CD4-positive, alpha-beta T cell treated with Interleukin-17A for 1 hour (primary cell): ENCODE data around the gene PLPP2.
A peak's percentile ranks its signal among the peaks of the same experiment; 100 is the strongest.

Source experiments
- DNase-seq: peaks from one replicate; pipeline ENCODE4 v3.0.0-alpha.2; 2020

PLPP2 gene

DNA sequence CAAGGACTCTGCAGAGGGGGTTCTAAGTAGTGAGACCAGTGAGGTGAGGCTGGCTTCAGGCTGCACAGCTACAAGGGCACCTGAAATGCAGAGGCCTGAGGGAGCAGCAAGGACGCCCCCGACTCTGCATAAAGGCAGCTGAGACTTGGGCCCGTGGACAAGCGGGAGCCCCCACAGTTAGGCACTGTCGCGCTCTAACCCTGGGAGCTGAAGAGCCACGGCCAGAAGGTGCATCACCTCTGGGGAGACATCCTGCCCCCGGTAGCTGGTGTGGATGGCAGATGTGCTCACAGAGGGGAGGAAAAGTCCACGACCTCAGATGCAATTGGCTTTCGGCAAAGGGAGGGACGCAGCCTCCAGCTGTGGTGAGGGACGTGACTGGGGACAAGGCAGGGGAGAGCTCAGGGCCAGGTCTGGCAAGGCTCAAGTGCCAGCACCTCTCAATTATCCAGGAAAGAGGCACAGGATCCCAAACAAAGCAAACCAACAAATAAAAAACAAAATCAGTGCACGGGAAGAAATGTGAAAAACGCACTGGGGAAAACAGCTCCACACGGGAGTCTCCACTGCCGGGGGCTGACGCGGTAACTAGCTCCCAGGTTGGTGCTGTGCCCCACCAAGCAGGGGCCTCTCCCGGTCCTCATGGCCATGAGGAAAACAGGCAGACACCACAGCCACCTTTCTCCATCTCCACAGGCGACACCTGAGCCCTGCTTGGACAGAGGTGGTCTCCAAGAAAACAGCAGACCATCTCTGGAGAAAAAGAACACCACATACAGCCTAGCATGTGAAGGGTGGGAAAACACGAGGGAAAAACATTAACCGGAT is 23.0 kb upstream of the PLPP2 start:
- no peak for DNase-seq

DNA sequence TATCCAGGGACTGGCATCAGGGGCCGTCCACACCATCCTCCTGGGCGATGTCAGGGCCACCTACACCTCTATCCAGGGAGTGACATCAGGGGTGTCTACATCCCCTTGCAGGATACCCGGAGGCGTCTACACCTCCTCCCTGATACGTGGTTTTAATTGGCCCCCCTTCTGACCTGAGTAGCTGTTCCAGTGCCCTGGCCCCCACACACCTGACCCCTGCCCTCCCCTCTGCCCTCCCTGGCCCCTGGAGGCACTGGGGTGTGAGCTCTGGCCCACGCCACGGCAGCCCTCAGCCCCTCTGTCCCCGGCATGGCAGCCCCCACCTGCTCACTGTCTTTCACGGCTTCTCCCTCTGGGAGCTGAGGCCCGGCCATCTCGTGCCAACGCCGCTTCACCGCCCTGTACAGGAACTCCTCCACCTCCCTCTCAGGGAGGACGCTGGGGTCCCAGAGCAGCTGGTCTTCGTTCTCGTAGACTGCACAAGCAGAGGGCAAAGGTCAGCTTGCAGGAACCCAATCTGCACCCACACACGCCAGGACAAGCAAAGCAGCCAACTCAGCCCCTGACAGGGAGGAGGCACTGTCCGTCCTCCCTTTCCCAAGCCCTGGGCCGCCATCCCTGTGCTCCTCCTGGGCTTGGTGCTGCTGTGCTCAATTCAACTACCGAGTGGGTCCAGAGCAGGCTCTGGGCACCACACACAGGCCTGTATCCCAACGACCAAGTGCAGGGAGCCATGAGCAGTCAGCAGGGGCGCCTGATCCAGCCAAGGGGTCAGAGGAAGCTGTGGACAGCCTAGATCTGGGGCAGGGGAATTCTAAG is 22.2 kb upstream of the PLPP2 start:
- no peak for DNase-seq

DNA sequence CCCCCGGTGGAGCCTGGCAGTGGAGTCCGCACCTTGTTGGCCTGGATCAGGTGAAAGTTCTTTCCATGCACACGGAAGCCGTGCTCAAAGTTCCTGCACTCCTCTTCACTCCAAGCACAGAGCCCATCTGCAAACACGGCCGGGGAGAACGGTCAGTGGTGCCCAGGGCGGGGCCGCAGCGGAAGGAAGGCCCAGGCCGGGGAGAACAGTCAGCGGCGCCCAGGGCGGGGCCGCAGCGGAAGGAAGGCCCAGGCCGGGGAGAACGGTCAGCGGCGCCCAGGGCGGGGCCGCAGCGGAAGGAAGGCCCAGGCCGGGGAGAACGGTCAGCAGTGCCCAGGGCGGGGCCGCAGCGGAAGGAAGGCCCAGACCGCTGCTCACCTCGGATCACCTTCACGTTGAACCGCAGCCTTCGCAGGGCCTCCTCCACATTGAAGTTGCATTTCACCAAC is 20.6 kb upstream of the PLPP2 start:
- no peak for DNase-seq

DNA sequence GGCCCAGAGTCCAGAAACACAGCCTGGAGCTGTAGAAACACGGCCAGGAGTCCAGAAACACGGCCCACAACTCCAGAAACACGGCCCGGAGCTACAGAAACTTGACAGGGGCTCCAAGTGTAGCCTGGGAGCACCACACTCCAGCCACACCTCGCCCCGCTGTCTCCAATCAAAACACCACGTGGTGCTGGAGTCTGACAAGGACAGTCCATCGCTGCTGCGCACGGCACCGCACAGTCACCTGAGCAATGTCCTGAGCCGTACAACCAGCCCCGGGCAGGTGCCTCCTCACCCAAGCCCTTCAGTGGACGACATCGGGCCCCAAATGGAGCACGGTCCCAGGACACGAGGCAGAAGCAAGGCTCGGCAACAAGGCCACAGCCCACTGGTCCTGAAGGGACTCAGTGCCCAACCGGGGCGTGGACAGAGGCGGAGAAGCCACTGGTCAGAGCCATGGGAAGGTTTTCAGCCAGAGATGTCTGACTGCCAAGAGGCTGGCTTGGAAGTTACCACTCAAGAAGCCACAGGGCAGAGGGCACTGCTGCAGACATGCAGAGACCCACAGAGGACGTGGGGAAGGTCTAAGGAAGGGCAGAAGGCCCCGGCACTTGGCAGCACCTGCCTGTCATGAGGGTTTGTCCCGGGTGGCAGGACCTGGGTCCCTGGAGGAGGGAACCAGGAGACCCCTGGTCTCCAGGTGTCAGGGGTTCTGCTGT is 19.7 kb upstream of the PLPP2 start:
- DNase-seq = no peak

DNA sequence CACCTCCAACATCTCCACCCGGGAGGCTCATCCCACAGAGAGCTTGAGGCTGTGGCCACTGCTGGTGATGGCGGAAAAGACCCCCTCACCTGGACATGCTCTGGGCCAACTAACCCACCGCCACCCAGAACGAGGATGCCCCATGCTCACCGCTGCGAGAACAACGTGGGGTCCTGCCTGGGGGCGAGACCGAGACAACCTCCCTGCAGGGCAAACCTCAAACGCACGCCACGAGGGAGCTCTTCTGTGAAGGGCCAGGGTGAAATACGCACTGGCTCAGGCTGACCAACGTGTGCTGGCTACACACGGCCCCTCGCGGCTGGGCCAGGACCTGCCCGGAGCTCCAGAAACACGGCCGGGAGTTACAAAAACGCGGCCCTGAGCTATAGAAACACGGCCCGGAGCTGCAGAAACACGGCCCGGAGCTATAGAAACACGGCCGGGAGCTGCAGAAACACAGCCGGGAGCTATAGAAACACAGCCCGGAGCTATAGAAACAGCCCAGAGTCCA is 19.0 kb upstream of the PLPP2 start:
- DNase-seq = no peak

DNA sequence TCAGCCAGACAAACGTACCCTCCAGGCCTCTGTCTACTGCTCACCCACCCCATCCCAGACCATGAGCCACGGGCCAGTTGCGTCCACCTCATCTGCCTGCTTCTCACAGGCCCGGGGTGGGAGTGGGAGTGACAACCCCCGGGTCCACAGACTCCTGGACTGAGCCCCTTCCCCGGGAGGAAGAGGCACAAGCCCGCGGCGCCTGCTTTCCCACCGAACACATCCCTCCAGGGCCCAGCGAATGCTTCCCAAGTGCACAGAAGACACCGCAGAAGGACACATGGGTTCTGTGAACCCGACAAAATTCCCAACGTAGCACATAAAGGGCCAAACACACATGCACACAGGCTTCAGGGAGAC is 18.0 kb upstream of the PLPP2 start:
- DNase-seq = no peak

DNA sequence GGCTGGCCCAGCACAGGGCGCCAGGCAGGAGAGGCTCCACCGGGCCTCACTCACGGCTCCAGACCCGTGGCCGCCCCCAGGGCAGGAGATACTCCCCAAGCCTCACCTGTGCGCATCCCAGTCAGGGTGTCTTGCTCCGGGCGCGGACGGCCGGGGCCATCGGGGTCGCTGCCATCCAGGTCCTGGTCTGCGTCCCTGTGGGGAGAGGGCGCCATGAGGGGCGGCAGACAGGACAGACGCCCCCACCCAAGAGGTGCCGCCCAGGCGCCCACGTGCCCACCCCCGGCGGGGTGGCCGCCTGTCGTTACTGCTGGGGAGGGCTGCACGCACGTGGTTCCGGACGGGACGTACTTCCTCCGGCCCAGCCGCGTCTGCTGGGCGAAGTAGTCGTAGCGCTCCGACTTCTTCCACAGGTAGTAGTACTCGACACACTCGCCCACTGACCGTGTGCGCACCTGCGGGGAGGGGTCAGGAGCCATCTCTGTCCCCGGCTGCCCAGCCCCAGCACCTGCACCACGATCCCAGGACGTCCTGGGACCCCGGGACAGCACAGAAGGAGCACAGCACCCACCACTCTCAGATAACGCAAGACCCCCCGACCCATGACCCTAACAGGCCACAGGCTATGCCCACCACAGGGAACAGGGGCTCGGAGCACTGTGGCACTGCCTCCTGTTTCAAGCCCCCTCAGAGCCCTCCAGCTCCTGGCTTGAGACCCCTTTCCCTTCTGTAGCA is 17.4 kb upstream of the PLPP2 start:
- DNase-seq = no peak

DNA sequence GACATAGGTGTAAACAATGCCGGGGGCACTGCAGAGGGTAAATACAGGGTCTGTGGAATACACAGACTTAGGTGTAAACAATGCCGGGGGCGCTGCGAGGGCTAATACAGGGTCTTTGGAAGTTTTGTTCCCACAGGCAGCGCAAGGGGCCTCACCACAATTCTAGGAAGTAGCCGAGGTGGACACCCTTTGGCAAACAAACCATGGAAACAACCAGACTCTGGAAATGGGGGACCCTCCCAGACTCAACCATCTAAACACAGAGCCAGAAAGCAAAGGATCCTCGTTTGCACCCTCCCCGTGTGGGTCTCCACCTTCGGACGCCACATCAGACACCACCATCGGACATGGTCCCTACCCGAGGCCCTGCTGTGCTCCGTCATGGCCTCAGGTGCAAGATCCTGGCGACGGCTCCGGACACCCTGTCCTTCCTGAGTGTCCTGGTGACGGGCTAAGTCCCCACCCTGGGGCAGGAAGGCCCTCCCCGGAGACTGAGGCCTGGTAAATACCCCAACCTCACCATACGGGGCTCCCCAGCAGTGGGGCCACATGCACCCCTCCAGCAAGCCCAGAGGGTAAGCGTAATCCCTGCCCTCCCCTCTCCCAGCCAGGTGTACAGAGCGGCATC is 16.7 kb upstream of the PLPP2 start:
- DNase-seq = no peak

DNA sequence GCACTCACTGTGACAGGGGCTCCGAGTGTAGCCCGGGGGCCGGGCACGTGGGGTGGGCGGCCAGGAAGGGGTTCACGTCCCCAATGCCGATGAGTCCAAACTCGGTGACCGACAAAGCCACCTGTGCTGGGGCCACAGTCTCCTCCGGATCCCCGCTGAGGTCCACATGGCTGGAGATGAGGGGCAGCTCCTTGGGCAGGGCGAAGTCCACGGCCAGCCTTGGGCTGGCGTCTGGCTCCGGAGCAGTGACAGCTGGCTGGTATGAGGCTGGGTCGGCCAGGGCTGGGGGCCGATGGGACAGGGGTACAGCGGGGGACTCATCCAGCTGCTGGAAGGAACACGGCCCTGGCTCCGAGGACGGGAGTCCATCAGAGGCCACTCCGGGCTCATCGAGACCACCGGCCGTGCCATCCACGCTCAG is 15.9 kb upstream of the PLPP2 start:
- DNase-seq = no peak

DNA sequence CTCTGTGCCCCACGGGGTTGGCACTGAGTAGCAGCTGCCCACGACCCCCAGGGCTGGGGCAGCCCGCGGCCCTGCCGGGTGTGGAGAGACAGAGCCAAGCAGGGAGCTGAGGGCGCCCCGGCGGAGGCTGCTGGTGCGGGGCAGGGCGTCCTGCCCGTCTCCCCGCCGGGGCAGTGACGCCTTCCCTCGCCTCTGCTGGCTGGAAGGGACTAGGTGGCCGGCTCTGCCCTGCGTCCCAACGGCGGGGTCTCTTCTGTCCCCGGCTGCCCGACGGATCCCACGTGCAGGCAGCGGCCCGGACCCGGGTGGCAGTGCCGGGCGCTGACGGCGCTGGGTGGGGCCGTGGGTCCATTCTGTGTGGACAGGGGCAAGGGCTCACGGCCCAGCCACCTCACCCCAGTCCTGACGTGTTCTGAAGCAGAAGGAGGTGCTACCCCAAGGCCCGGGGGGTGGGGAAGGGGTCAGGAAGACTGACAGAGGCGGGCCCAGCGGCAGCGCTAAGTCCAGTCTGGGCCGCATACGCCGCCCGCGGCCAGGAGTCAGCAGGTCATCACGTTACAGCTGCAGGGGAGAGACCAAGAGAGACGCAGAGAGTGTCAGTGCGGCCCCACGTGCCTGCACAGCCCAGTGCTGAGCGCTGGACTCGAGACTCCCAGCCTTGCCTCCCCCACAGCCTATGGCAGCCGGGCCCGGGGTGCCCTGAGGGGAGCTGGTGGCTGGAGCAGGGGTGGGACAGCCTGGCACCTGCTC is 15.1 kb upstream of the PLPP2 start:
- DNase-seq = no peak

DNA sequence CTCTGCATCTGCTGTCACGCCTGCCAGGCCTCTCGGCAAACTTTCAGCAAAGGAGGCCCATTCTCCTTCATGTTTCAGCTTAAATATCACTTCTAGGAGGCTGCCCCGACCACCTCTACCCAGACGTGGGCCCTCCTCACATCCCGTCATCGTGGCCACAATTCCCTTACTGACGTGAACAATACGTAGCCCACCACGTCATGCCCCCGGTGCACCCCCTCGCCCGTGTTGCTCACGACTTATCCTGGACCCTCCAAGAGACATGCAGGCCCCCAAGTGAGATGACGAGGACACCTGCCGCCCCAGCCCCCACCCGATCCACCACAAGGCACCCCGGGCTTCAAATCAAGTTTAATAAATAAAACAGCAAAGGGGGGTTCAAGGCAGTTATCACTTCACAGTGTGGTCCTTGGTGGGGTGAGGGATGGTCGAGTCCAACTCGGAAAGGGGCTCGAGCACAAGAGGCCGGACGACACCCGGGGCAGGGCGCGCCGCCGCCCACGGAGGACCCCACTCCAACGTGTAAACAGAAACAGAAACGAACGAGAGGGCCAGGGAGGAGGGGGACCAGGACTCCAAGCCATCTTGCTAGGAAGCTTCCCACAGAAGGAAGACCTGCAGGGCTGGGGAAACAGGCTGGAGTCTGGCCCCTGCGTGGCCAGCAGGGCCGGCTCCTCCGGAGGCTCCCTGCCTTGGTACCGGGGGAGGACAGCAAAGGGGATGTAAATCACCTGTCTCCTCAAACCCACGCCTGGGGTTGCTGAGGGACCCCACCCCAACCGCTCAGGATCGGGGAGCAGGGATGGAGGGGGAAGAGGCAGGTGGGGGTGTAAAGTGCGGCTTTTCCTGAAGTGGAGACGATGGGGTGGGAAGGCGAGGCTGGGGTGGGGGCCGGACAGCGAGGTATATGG is 14.3 kb upstream of the PLPP2 start:
- no peak for DNase-seq

DNA sequence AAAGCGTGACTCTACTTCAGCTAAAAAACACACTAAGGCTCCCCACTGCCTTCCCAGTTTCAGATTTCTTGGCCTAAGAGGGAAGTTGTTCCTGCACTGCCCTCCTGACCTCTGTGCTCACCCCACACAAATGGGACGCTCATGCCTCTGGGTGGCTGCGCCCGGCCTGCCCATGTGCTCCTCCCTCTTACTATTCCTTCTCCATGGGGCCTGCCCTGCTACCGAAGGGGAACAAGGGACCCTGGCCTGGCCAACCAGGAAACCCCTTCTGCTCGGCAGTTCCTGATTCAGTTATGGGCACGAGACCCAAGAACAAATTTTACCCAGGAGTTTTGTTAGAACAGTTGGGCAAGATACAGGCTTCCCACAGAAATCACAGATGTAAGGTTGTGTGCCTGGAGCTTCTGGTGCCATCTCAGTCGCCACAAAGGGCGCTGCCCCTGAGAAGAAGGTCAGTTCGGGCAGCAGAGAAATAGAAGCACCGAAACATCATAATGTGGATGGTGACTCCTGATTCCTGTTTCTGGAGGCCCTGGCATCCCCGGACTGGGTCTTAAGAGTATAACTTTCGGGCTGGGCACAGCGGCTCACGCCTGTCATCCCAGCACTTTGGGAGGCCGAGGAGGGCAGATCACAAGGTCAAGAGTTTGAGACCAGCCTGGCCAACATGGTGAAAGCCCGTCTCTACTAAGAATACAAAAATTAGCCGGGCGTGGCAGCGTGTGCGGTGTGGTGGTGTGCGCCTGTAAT is 5.4 kb upstream of the PLPP2 start:
- no peak for DNase-seq

DNA sequence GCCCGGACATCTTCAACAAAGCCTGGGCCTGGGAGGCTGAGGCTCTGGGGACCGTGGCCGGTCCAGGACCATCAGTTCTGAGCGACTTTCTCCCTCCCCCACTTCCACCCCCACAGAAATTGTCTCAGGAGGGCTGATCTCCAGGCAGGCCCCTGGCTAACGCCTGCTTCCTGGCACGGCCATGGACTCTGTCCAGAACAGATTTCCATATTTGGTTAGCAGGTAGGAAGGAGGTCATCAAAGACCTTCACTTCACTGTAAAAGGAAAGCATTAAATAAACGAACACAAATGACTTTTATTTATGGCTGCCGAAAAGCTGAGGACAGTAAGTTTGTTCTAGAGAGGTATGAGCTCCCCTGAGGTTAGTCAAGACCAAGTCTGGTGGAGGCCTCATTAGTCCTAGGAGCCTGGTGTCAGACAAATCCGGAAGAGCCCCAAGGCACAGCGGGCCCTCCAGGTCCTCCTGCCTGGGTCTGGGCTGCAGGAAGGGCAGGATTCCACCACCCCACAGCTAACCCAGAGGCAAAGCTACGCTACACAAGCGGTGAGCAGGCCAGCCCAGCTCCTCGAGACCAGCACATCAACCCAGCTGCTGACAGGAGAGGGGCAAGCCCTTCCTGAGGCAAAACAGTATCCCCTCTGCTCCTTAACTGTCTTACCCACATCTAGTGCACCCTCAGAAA is 4.6 kb upstream of the PLPP2 start:
- DNase-seq = no peak

DNA sequence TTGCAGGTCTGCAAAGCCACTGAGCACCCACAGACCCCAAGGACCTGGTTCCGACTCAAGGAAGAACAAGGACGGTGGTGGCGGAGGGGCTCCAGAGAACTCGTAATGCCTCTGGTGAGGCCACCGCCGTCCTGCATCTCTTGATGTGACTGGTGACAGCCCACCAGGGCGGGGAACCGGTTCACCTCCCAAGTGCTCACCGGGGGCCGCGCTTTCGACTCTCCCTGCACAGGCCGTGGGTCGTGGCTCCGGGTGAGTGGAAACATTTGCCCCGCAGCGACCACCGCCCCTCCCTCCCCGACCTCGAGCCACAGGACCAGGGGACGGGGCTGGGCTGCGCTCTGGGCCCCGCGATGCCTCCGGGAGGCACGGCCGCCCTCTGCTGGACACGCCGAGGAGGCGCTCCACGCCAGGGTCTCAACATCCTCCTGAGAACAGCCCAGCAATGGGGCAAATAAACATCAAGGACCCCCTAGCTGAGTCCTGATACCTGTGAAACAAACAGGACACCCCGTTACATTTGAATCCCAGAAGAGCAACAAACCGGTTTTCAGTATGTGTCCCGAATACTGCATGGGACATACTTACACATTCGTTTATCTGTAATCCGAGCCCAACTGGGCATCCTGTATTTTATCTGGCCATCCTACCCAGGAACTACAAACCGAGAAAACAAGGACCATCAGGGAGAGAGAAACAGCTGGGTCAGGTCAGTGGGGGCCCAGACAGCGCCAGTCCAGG is 3.9 kb upstream of the PLPP2 start:
- DNase-seq = peak; percentile 11

DNA sequence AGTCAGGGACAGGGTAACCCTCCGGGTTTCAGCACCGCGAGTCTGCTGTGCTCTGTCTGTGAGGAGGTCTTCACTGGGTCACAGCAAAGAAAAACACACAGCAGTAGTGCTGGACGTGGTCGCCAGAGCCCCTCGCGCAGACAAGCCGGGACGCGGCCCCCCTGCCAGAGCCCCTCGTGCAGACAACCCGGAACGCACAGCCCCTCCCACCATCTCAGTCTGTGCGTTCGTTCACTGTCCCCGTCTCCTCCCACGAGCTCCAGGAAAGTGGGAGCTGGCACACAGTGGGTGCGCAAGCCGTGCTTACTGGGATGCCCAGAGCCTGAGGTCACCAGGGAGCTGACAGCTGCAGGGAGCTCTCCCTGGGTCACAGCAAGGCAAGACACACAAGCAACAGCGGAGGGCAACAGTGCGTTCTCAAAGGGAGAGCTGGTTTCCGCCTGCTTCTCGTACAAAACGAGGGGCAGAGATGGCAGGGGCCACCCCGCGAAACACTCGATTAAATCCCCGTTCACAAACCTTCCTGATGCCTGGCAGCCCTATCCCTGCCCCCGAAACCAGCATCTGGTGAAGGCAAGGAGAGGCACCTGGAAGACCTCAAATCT is 3.2 kb upstream of the PLPP2 start:
- no peak for DNase-seq

DNA sequence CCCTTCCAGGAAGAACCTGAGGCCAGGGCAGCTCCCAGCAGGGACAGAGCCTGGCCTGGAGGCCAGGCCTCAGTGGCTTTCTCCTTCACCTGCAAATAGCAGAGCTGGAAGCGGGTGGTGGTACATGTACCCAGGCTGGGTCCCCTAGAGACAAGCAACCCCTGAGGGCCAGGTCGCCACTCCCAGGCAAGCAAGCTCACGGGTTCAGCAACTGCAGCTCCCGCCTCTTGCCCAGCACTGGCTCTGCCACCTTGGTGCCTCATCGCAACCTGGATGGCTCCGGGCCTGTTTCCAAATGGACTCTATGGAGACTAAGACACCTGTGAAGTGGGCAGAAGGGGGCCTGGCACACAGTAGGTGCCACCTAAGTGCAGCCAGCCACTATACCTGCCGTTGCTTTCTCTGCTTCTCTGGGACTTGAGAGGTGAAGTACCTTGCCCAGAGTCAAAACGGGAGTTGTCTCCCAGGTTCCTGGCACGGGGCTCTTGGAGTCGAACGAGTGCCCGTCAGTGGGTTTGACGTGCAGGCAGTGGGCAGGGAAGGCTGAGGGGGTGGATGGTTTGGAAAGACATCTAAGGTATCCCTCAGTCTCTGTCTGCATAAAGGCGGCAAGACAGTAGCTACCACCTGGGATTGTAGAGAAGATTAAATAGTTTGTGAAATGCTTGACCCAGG is 2.4 kb upstream of the PLPP2 start:
- DNase-seq = no peak

DNA sequence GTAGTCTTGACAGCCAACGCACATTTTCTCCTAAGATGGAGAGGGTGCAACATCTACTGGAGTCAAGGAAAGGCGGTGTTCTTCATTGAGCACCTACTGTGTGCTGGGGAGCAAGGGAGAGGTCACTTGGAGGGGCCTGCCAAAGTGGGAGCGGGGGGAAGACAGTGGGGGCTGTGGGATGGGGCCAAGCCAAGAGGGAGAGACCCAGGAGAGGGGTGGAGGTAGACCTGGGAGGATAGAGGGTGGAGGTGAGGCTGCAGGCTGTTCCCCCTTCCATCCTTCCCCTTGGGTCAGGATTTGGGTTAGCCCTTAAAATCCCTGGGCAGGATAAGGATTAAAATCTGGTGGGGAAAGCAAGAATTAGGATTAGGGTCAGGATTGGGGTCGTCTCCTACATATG is 1.7 kb upstream of the PLPP2 start:
- DNase-seq = no peak
